IMR-90 (cell line): ENCODE measurements around the gene PLD1. TPM values are rescaled to one million over a fixed set of nuclear protein-coding genes. Genes with fewer than 3 reads are reported as not detected.

Experiments used
- ATAC-seq: fragments of 200-7000 bp; cut with Tn5 transposase; 2 replicates; pipeline ENCODE4 v1.9.1; 2020; ENCODE audit warnings: low read depth, mild to moderate bottlenecking, moderate library complexity
- BruUV-seq: library from RNA; stranded (reverse); fragments of 400-500 nt; replicated peaks from 2 replicates; lab custom pipeline; 2021; lab: Mats Ljungman, UMichigan
- CTCF ChIA-PET: fragments of 300-600 bp; formaldehyde crosslinking; extraction: SDS; loops from one replicate; lab custom pipeline; 2021; ENCODE audit warnings: antibody characterized with exemption; lab: Yijun Ruan, JAX
- POLR2A ChIA-PET: fragments of 300-600 bp; sonication (Branson Sonifier 250); formaldehyde crosslinking; loops from one replicate; lab custom pipeline; 2022; ENCODE audit warnings: antibody characterized with exemption; ENCODE audit not compliant: unreplicated experiment; lab: Charles Lee
- DNase-seq: peaks from one replicate; pipeline ENCODE4 v3.0.0; 2013
- H2AFZ ChIP-seq: replicated peaks from 2 replicates; pipeline ENCODE3; 2013; ENCODE audit warnings: low read length, mild to moderate bottlenecking; ENCODE audit not compliant: poor library complexity
- H2AK5ac ChIP-seq: 2 replicates; pipeline ENCODE4 v1.6.1; 2013; ENCODE audit warnings: low read depth, low read length, inconsistent platforms
- H2AK9ac ChIP-seq: replicated peaks from 2 replicates; pipeline ENCODE3; 2013; ENCODE audit warnings: mild to moderate bottlenecking, low read depth, low read length, moderate library complexity; ENCODE audit not compliant: poor library complexity
- H2BK120ac ChIP-seq: 2 replicates; pipeline ENCODE4 v1.6.1; 2013; ENCODE audit warnings: low read depth, low read length, inconsistent platforms
- H2BK15ac ChIP-seq: 3 replicates; pipeline ENCODE4 v1.6.1; 2013; ENCODE audit warnings: low read depth, low read length, inconsistent platforms
- H2BK20ac ChIP-seq: 2 replicates; pipeline ENCODE4 v1.6.1; 2013; ENCODE audit warnings: low read depth, mild to moderate bottlenecking, inconsistent platforms, low read length, moderate library complexity
- H2BK5ac ChIP-seq: 2 replicates; pipeline ENCODE4 v1.6.1; 2013; ENCODE audit warnings: mild to moderate bottlenecking, low read depth, low read length, inconsistent platforms; ENCODE audit not compliant: poor library complexity, severe bottlenecking
- H3K14ac ChIP-seq: replicated peaks from 2 replicates; pipeline ENCODE4 v1.6.1; 2013; ENCODE audit warnings: low read depth, low read length, inconsistent platforms
- H3K18ac ChIP-seq: 2 replicates; pipeline ENCODE4 v1.6.1; 2013; ENCODE audit warnings: low read depth, low read length, control low read depth
- H3K23ac ChIP-seq: 2 replicates; pipeline ENCODE4 v1.6.1; 2013; ENCODE audit warnings: low read depth, low read length, inconsistent platforms
- H3K27ac ChIP-seq: 2 replicates; pipeline ENCODE4 v1.5.1; 2013; ENCODE audit warnings: mild to moderate bottlenecking, control low read depth, low read length; ENCODE audit not compliant: insufficient read depth
- H3K27me3 ChIP-seq: 2 replicates; pipeline ENCODE4 v1.6.1; 2013; ENCODE audit warnings: low read length; ENCODE audit not compliant: control insufficient read depth, insufficient read depth
- H3K36me3 ChIP-seq: 2 replicates; pipeline ENCODE4 v1.6.1; 2013; ENCODE audit warnings: low read length, mixed read lengths; ENCODE audit not compliant: control insufficient read depth, insufficient read depth
- H3K4ac ChIP-seq: 2 replicates; pipeline ENCODE4 v1.6.1; 2013; ENCODE audit warnings: low read depth, low read length, inconsistent platforms
- H3K4me1 ChIP-seq: 2 replicates; pipeline ENCODE4 v1.6.1; 2013; ENCODE audit warnings: low read length, mixed read lengths; ENCODE audit not compliant: control insufficient read depth, insufficient read depth
- H3K4me2 ChIP-seq: 2 replicates; pipeline ENCODE4 v1.6.1; 2013; ENCODE audit warnings: low read depth, mild to moderate bottlenecking, control low read depth, low read length, moderate library complexity
- H3K4me3 ChIP-seq: 2 replicates; pipeline ENCODE4 v1.5.1; 2013; ENCODE audit warnings: low read depth, mild to moderate bottlenecking, control low read depth, low read length, moderate library complexity; ENCODE audit not compliant: insufficient read depth
- H3K56ac ChIP-seq: 2 replicates; pipeline ENCODE4 v1.6.1; 2013; ENCODE audit warnings: low read length, inconsistent platforms; ENCODE audit not compliant: insufficient read depth; ENCODE audit errors: extremely low read depth
- H3K79me1 ChIP-seq, 2 experiments: 2 replicates each; pipeline ENCODE4 v1.6.1; 2013; ENCODE audit warnings: low read length in 2 of 2, inconsistent platforms in 1 of 2, low read depth in 1 of 2
- H3K9ac ChIP-seq: 2 replicates; pipeline ENCODE4 v1.6.1; 2013; ENCODE audit warnings: low read depth, low read length, control low read depth
- H3K9me1 ChIP-seq: 2 replicates; pipeline ENCODE4 v1.6.1; 2013; ENCODE audit warnings: low read length, inconsistent platforms; ENCODE audit not compliant: insufficient read depth
- H3K9me3 ChIP-seq: 2 replicates; pipeline ENCODE4 v1.6.1; 2013; ENCODE audit warnings: low read length; ENCODE audit not compliant: control insufficient read depth, insufficient read depth
- H4K20me1 ChIP-seq: 2 replicates; pipeline ENCODE4 v1.6.1; 2013; ENCODE audit warnings: low read length, inconsistent platforms; ENCODE audit not compliant: insufficient read depth
- H4K5ac ChIP-seq: 2 replicates; pipeline ENCODE4 v1.6.1; 2013; ENCODE audit warnings: mild to moderate bottlenecking, low read depth, low read length, control low read depth
- H4K8ac ChIP-seq, 2 experiments: 2 replicates each; pipeline ENCODE4 v1.6.1; 2013; ENCODE audit warnings: low read depth in 2 of 2, low read length in 2 of 2, control low read depth in 1 of 2, inconsistent platforms in 1 of 2
- H4K91ac ChIP-seq: 2 replicates; pipeline ENCODE4 v1.6.1; 2013; ENCODE audit warnings: low read depth, low read length, inconsistent platforms; ENCODE audit not compliant: insufficient read depth
- MAZ ChIP-seq: IDR thresholded peaks from 2 replicates; pipeline ENCODE4 v1.6.1; 2012; ENCODE audit warnings: low read depth, mild to moderate bottlenecking, low read length, improper control_type of control experiment, moderate library complexity, borderline replicate concordance
- WGBS, 2 experiments: methylation state at CpG; one replicate each; pipeline versions ENCODE4 v1.1.5 to v1.1.7; 2013; ENCODE audit warnings: missing lambda C conversion rate in 2 of 2; ENCODE audit not compliant: insufficient read length in 1 of 2; ENCODE audit errors: extremely low coverage in 2 of 2; 5-methylcytosine and 5-hydroxymethylcytosine counted together
- dilution Hi-C: fragments of 300-500 bp; cut with HindIII; formaldehyde crosslinking; loops from one replicate; pipeline ENCODE4 v1.14.3; 2018; ENCODE audit warnings: low sequenced_read_pairs; ENCODE audit not compliant: unreplicated experiment
- in situ Hi-C: fragments of 300-500 bp; cut with MboI; formaldehyde crosslinking; loops from 3 replicates; pipeline ENCODE4 v1.14.3; 2019; ENCODE audit warnings: low sequenced_read_pairs, inconsistent platforms, mixed read lengths
- intact Hi-C: fragments of 100-400 bp; cut with micrococcal nuclease; formaldehyde crosslinking; loops from 2 replicates; pipeline ENCODE4 v1.10.0; 2022
- polyA plus RNA-seq, 3 experiments: library from polyadenylated mRNA; depleted of rRNA; stranded (reverse); fragments of >200 nt; gene quantifications; 2 replicates each; pipeline ENCODE4 v1.2.3, GENCODE V29; 2012; ENCODE audit warnings: low replicate concordance in 1 of 3
- total RNA-seq: library from RNA; depleted of rRNA; stranded (reverse); fragments of >200 nt; gene quantifications from 2 replicates; pipeline ENCODE4 v1.2.3, GENCODE V29; 2012

PLD1 gene
- total and polyA plus RNA-seq, 2 of the 4 experiments (the other 2 are of a cell fraction) = 3.3 to 9.7 TPM

DNA sequence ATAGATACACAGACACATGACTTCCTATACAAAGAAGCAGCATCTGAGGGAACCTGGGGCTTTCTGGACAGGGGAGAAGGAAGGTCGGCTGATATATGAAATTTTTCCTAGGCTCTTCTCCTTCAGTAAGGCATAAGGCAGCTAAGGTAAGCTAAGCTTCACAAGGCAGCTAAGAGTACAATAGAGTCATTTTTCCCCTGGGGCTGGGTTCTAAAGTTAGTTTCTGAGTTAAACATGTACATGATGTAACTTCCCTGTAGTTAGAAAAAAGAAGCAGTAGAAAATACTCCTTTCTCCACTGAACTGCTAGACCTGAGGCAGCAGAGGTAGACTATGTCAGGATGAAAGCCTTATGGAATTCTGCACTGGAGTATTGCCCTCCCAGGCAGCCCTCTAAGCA lies 109.6 kb downstream of the PLD1 start:
- no CpG with 5 or more reads among the region's 1 CpG for WGBS, 2 experiments
- in situ Hi-C loops = no loop called here
- BruUV-seq = no TSS peak

More for the DNA sequence above, 109.6 kb downstream of the PLD1 start:
- no peak overlapping the region for H4K5ac ChIP-seq
- H3K9me1 ChIP-seq = no peaks in the 10 kb centered on the region
- CTCF ChIA-PET = no interaction called here
- no peak overlapping the region for H2AFZ ChIP-seq
- no peak overlapping the region for H4K91ac ChIP-seq
- H3K27ac ChIP-seq = no peak overlapping the region
- H2BK5ac ChIP-seq = no peak overlapping the region
- dilution Hi-C loops = no loop called here
- H3K36me3 ChIP-seq = peaks cover 2% of the 10 kb centered on the region
- no peak overlapping the region for H3K23ac ChIP-seq
- no peak overlapping the region for H3K14ac ChIP-seq
- POLR2A ChIA-PET = no interaction called here
- no peak overlapping the region for H2BK15ac ChIP-seq
- no peak overlapping the region for H2BK20ac ChIP-seq
- no peaks in the 10 kb centered on the region for H4K20me1 ChIP-seq
- ATAC-seq = no peak
- no peak for DNase-seq
- H3K79me1 ChIP-seq = no peaks in the 10 kb centered on the region
- H4K8ac ChIP-seq = no peak overlapping the region
- intact Hi-C loops = no loop called here
- no peaks in the 10 kb centered on the region for H3K27me3 ChIP-seq
- H3K4me1 ChIP-seq = 0 out of 2 replicates have a peak, but pooled peaks cover 1% of the 10 kb centered on the region
- H2BK120ac ChIP-seq = no peak overlapping the region
- no peak overlapping the region for H3K9ac ChIP-seq
- no peak overlapping the region for H3K4me2 ChIP-seq
- no peak overlapping the region for H2AK5ac ChIP-seq
- H3K9me3 ChIP-seq = peaks cover 2% of the 10 kb centered on the region; the same call in 1 of the 2 replicates
- H3K4ac ChIP-seq = no peak overlapping the region
- no peak for TF ChIP-seq MAZ
- H3K56ac ChIP-seq = no peak overlapping the region
- no peak overlapping the region for H3K4me3 ChIP-seq
- H2AK9ac ChIP-seq = no peak overlapping the region
- no peak overlapping the region for H3K18ac ChIP-seq
